Stimulated activated CD8-positive, alpha-beta memory T cell treated with anti-CD3 and anti-CD28 coated beads, Interleukin-15, amount 100 ng/mL, for 4 hours (primary cell): Measurements from ENCODE around the gene LYRM2.
"Not testable (repeated sequence)": the region's sequence is repeated elsewhere in the genome, so short reads cannot be mapped to it uniquely, and the experiment has no call there.

Experiments
- DNase-seq, 2 donors: peaks; one replicate each; pipeline ENCODE4 v3.0.0-alpha.2; 2020; ENCODE audit warnings: low read depth in 2 of 2

Gene LYRM2

DNA sequence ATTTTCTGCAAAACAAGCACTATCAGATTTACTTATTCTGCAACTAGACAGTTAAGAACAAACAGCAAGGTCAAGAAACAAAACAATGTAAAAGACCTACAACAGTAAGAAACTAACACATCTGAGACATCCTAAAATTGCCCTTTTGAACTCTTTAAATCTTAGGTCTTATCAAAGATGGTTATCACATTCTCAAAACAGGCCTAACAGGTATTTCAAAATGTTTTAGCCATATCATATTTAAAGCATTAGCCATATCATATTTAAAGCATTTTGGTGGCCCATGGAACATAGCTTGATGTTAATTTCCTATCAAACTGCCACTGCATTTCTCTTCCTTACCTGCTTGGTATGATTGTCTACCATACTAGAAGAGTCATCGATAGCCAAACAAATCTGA is 11.1 kb upstream of the LYRM2 start:
- no peak for DNase-seq

GRCh38 chr6:89644864-89645263 is 6.3 kb upstream of the LYRM2 start:
- DNase-seq: no peak

GRCh38 chr6:89643406-89643805 is 4.9 kb upstream of the LYRM2 start:
- no peak for DNase-seq

- DNase-seq: no peak
Measured at GRCh38 chr6:89642956-89643355, 4.4 kb upstream of the LYRM2 start.

GRCh38 chr6:89641581-89641980 is 3.0 kb upstream of the LYRM2 start:
- DNase-seq: not testable (repeated sequence)

DNA sequence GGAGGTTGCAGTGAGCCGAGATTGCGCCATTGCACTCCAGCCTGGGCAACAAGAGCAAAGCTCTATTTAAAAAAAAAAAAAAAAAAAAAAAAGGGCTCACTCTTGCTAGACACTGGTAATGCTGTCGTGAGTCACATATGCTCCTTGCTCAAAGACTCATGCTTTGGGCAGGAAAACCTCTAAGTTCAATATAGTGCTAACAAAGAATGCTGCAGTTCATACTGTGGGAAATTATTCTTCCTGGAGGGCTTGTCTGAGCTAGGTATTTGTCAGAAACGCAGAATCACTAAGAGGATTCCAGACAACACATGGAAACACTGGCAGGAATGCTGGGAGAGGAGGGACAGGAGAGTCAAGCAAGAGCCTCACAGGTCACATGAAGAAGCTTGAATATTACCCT is 2.3 kb upstream of the LYRM2 start:
- DNase-seq: no peak

DNA sequence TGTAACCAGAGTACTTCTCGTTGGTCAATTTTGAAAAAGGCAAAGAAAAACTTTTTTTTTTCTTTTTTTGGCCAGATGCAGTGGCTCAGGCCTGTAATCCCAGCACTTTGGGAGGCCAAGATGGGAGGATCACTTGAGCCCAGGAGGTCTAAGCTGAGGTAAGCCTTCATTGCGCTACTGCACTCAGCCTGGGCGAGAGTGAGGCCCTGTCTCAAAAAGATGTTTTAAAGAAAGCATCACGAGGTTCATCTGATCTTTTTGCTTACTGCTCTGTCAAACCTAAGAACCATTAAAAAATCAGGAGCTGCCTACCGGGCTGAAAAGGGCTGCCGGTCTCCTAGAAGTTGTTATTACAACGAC is 607 bp downstream of the LYRM2 start:
- DNase-seq: no peak

GRCh38 chr6:89636412-89636811 is 2.1 kb downstream of the LYRM2 start:
- not testable (repeated sequence) for DNase-seq

- no peak for DNase-seq
Measured at GRCh38 chr6:89630488-89630887, 8.1 kb downstream of the LYRM2 start.

DNA sequence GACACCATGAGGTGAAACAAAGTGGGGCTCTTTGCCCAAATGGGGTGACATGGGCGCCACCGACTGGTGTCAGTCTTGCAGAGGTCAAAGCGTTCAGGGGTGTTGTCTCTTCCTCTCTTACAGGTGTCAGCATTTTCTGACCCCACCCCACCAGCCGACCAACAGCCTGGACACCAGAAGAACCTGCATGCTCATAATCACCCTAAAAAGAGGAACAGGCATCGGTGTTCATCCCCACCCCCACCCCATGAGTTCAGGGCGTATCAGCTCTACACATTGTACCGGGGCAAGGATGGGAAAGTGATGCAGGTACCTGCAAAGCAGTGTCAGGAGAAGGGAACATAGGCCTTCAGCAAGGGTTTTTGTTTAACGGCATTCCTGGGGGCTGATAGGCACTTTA is 14.8 kb downstream of the LYRM2 start:
- DNase-seq: no peak

GRCh38 chr6:89619567-89619966 is 19.0 kb downstream of the LYRM2 start:
- no peak for DNase-seq

DNA sequence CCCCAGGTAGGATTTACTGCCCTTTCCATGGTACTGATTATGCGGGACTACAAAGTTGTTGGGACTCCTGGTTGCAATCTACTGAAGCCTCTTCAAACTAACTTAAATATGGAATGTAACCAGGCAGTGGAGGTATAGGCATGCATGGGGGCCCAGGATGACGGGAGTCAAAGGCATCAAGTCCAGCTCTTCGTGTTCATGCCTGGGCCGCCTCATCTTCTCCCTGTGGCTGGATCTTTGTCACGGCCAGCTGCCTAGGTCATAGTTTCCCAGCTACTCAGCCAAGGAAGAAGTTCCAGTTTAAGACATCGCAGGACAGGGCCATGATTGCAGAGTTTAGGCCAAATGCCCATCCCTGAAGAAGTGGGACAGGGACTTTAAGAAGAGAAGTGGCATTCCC is 20.5 kb downstream of the LYRM2 start:
- no peak for DNase-seq

- DNase-seq: no peak
Measured at GRCh38 chr6:89616531-89616930, 22.0 kb downstream of the LYRM2 start.

GRCh38 chr6:89615882-89616281 is 22.7 kb downstream of the LYRM2 start:
- no peak for DNase-seq

DNA sequence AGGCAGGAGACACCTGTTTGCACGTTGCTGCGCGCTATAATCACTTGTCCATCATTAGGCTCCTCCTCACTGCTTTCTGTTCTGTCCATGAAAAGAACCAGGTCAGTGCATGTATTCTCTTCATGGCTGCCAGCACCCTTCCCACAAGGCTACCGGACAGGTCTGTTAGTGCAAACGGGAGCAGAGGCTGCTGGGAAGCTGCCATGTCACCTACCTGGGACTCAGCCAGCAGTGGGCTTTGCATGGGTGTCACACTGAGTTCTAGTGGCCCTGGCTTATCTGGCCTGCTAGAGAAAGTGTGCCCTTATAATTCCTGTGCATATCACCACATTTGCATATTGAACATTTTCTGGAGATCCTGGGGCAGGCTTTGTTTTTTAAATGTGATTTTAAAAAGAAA is 24.8 kb downstream of the LYRM2 start:
- DNase-seq: no peak

GRCh38 chr6:89612121-89612520 is 26.4 kb downstream of the LYRM2 start:
- DNase-seq: no peak

GRCh38 chr6:89611666-89612065 is 26.9 kb downstream of the LYRM2 start:
- no peak for DNase-seq

DNA sequence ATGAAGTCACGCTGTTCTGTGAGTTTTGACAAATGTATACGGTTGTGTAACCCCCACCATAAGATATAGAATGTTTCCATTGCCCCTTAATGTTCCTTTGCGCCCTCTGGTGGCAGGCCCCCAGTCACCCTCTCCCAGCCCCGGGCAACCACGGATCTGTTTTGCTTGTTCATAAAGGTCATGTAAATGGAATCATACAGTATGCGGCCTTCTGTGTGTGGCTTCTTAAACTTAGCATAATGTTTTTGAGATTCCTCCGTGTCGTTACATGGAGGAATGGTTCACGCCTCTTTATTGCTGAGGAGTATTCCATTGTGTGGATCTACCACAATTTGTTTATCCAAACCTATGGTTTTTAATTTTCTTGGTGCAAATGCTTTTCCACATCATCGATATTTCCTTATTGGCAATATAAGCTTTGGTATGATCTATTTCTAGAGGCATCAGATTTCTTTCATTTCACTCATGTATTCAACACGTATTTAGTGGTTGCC is 28.4 kb downstream of the LYRM2 start:
- DNase-seq: peak; percentile 49 to 62

DNA sequence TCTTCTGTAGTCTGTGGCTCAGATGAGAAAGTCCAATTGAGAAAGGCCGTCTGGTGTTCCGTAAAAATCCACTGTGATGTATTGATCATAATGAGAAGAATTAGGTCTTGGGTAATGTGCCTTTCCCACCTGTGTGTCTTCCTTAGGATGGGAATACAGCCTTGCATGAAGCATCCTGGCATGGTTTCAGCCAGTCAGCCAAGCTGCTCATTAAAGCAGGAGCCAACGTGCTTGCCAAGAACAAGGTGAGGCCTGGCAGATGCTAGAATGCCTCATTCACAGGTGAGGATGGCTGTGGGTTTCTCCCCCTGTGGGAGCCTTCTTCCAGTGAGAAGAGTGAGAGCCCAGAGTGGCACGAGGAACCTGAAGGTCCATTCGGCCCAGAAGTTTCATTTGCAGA is 32.7 kb downstream of the LYRM2 start:
- DNase-seq: no peak

DNA sequence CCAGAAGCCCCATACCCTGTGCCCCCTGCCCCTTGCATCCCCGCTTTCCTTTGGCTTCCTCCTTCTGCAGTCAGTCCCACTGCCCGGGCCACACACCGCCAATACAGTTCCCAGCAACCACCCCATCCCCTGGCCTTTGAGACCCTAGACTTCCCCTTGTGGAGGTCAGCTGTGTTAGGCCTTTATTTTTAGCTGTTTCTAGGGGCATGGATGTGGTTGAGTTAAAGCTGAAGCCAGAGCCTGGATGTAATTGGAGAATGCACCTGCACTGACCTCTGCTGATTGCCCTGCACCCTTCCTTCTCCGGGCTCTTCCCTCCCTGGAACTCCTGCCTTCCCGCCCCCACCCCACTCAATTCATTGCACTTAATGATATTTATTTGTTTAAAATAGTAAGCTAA is 33.9 kb downstream of the LYRM2 start:
- DNase-seq: no peak

DNA sequence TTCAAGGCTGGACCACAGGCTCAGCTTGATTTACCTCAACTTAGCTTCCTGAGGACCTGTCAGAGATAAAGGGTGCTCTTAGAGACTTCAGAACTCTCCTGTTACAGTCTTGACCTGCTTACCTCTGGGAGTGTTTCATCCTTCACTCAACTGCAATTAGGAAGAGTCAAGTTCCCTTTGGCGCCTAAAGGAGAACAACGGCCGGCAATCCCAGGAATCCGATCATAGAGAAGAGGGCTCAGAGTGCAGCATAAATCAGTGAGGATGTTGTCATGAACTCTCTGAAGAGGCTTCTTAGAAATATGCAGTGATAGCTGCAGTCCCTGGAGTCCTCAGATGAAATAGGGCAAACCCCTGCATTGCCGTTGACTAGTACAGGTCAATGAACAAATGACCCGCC is 36.4 kb downstream of the LYRM2 start:
- DNase-seq: no peak

DNA sequence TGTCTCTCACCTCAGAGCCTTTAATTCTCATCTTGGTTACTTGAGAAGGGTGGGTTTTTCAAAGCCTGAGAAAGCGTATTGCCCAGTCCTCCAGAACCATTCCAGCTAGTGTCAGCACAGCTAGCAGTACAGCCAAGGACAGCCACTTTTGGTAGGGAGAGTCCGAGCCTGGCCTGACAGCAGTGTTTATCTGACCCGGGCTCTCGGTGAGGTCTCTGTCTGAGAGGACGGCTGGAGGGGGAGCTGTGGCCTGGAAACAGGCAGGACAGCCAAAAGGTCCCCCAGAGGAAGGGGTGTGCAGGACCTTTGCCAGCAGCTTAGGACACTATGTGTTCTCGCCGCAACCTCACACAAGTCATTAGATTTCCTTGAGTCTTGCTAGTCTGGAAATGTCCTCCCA is 38.8 kb downstream of the LYRM2 start:
- no peak for DNase-seq

DNA sequence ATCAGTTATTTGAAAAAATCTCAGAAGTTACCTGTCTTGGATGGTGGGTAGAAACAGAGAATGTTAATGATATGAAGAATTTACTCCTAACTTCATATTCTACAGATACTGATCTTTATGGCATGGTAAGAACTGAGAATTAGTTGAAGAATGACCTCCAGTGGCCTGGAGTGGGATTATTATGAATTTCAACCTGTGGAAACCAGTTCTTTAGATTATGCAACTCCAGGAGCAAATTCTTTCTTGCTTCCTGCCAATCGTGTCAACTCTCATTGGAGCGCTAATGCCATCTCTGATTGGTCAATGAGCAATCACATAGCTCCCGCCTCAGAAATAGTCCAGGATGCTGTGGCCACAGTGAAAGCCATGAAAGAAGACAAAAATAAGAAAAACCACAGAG is 40.6 kb downstream of the LYRM2 start:
- no peak for DNase-seq

- no peak for DNase-seq
Measured at GRCh38 chr6:89597372-89597771, 41.2 kb downstream of the LYRM2 start.

- DNase-seq: no peak
Measured at GRCh38 chr6:89596484-89596883, 42.1 kb downstream of the LYRM2 start.
